ENCODE results near the gene MAPK14. TPM values are rescaled to one million over a fixed set of nuclear protein-coding genes. Genes with fewer than 3 reads are reported as not detected.

The MAPK14 gene
- total and polyA plus RNA-seq, 3 donors from 2014 or later, result 21.8 to 58.3 (median 57.3) TPM

- 79 to 93% methylated on average over 3 of the region's 3 CpGs for WGBS, 2 donors
- no peak for TF ChIP-seq CTCF (IDR thresholded peaks at IDR 0.05)
- no peak for TF ChIP-seq POLR2A (IDR thresholded peaks at IDR 0.05)
- no peak for DNase-seq
- H3K36me3 ChIP-seq (ENCODE audit: low read depth, missing control alignments), result no peaks in the 10 kb centered on the region
- H3K9me3 ChIP-seq, result no peaks in the 10 kb centered on the region
- no peak overlapping the region for H3K4me3 ChIP-seq
- intact Hi-C loops (cut with DNase I; ENCODE audit: low total_unique reads), result no loop called here
- no peak overlapping the region for H3K27ac ChIP-seq
- no peaks in the 10 kb centered on the region for H3K27me3 ChIP-seq
- no peaks in the 10 kb centered on the region for H3K4me1 ChIP-seq
These were observed 34.5 kb upstream of the MAPK14 start for GRCh38 chr6:35993150-35993549.

GRCh38 chr6:36000451-36000850 is 27.2 kb upstream of the MAPK14 start:
- Histone ChIP-seq H3K27ac (no peak overlapping the region), H3K27me3 (no peaks in the 10 kb centered on the region), H3K9me3 (no peaks in the 10 kb centered on the region), H3K4me3 (no peak overlapping the region), H3K36me3 (ENCODE audit: low read depth, missing control alignments) (no peaks in the 10 kb centered on the region), H3K4me1 (no peaks in the 10 kb centered on the region)
- 75 to 82% methylated on average over 1 of the region's 1 CpG for WGBS, 2 donors
- DNase-seq, result no peak
- TF ChIP-seq POLR2A (IDR thresholded peaks at IDR 0.05), result no peak
- no peak for TF ChIP-seq CTCF (IDR thresholded peaks at IDR 0.05)
- intact Hi-C loops (cut with DNase I; ENCODE audit: low total_unique reads), result no loop called here

- no peaks in the 10 kb centered on the region for H3K9me3 ChIP-seq
- H3K27ac ChIP-seq, result no peak overlapping the region
- TF ChIP-seq CTCF (IDR thresholded peaks at IDR 0.05), result no peak
- TF ChIP-seq POLR2A (IDR thresholded peaks at IDR 0.05), result no peak
- H3K4me1 ChIP-seq, result peaks cover 3% of the 10 kb centered on the region
- no peaks in the 10 kb centered on the region for H3K36me3 ChIP-seq (ENCODE audit: low read depth, missing control alignments)
- no peak overlapping the region for H3K4me3 ChIP-seq
- intact Hi-C loops (cut with DNase I; ENCODE audit: low total_unique reads), result no loop called here
- no peak for DNase-seq
- no peaks in the 10 kb centered on the region for H3K27me3 ChIP-seq
- 81 to 88% methylated on average over 4 of the region's 4 CpGs for WGBS, 2 donors
These were observed 11.9 kb upstream of the MAPK14 start for GRCh38 chr6:36015666-36016065.

- H3K27ac ChIP-seq, result no peak overlapping the region
- intact Hi-C loops (cut with DNase I; ENCODE audit: low total_unique reads), result no loop called here
- WGBS, 2 donors, result 91 to 93% methylated on average over 2 of the region's 2 CpGs
These were observed 9.3 kb upstream of the MAPK14 start for GRCh38 chr6:36018339-36018738.

More at GRCh38 chr6:36018339-36018738, 9.3 kb upstream of the MAPK14 start:
- no peak for TF ChIP-seq CTCF (IDR thresholded peaks at IDR 0.05)
- TF ChIP-seq POLR2A (IDR thresholded peaks at IDR 0.05), result no peak
- DNase-seq, result no peak
- Histone ChIP-seq H3K36me3 (ENCODE audit: low read depth, missing control alignments) (no peaks in the 10 kb centered on the region), H3K27me3 (no peaks in the 10 kb centered on the region), H3K4me1 (no peaks in the 10 kb centered on the region), H3K9me3 (no peaks in the 10 kb centered on the region), H3K4me3 (no peak overlapping the region)
